ENCODE data around the gene UQCRC1. TPM values are rescaled to one million over a fixed set of nuclear protein-coding genes. Genes with fewer than 3 reads are reported as not detected.

UQCRC1 gene
- total and polyA plus RNA-seq, 7 donors, result 199 to 828 (median 241) TPM

DNA sequence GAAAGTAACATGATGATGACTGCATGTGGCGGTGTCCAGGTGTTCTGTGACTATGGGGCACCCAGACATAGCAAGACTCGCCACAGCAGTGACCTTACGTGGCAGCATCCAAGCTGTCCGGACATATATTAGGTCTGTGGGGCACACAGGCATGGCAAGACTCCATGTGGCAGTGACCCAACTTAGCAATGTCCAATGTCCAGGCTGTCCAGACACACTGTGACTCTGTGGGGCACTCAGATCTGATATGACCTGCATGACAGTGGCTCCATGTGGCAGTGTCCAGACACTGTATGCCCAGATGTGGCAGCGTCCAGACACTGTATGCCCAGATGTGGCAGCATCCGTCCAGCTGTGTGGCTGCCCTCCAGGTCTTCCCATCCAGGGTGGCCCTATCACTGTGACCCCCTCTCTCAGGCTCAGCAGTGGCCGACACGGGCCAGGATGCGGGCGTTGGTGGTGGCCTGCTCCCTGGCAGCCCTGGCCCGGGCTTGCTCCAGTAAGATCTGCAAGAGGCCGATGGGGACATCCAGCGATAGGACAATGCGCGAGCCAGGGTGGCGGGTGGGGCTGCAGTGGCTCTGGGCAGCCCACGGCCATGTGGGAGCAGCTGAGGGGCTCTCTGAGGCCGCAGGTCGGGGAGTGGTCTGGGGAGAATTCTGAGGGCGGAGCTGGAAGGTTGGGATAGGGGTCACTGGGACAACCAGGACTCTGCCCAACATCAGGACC is 46.9 kb downstream of the UQCRC1 start:
- no peak for DNase-seq
- Histone ChIP-seq H3K36me3 (no peaks in the 10 kb centered on the region), H3K4me3 (no peak overlapping the region), H3K4me1 (peaks cover 0 to 38% (median 30%) of the 10 kb centered on the region in 4 donors), H3K9me3 (no peaks in the 10 kb centered on the region), H3K27ac (no peak overlapping the region), H3K27me3 (no peaks in the 10 kb centered on the region)
- WGBS, 2 donors, result 83 to 91% methylated on average over 20 of the region's 20 CpGs
- TF ChIP-seq EP300 (IDR thresholded peaks at IDR 0.05), result no peak
- TF ChIP-seq, protein P1, sequence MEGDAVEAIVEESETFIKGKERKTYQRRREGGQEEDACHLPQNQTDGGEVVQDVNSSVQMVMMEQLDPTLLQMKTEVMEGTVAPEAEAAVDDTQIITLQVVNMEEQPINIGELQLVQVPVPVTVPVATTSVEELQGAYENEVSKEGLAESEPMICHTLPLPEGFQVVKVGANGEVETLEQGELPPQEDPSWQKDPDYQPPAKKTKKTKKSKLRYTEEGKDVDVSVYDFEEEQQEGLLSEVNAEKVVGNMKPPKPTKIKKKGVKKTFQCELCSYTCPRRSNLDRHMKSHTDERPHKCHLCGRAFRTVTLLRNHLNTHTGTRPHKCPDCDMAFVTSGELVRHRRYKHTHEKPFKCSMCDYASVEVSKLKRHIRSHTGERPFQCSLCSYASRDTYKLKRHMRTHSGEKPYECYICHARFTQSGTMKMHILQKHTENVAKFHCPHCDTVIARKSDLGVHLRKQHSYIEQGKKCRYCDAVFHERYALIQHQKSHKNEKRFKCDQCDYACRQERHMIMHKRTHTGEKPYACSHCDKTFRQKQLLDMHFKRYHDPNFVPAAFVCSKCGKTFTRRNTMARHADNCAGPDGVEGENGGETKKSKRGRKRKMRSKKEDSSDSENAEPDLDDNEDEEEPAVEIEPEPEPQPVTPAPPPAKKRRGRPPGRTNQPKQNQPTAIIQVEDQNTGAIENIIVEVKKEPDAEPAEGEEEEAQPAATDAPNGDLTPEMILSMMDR (IDR thresholded peaks at IDR 0.05), result no peak
- TF ChIP-seq POLR2AphosphoS5 (IDR thresholded peaks at IDR 0.05), result no peak
- no peak for TF ChIP-seq POLR2A (IDR thresholded peaks at IDR 0.05)
- intact Hi-C loops (cut with DNase I), result no loop called here

DNA sequence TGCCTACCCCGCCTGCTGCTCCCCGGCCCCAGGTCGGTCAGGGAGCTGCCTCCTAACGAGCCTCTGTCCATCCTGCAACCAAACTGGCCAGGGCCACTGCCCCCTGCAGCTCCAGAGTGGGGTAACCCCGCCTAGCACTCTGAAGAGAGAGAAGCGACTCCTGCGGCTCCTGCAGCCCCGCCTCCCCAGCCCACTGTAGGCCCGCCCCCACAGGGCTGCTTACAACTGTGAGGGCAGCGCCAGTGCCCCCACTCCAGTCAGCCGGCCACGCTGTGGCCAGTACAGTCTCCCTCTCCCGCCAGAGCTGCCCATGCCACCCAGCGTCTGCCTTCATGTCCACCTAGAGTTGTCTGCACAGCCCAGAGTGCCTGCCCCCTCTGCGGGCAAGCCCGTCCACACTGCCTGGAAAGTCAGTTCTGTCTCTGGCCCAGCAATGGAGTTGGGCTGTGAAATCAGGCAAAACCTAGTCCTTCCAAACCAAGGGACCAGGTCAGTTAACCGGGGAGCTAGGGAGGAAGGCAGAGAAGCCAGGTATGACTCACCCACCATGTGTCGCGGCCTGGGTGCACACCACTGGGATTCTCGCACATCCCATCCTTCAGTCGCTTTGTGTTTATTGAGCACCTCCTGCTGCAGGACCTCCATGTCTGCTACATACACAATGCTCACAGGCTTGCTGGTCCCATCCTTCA is 48.3 kb downstream of the UQCRC1 start:
- WGBS, 2 donors, result 43 to 55% methylated on average over 21 of the region's 21 CpGs
- intact Hi-C loops (cut with DNase I), result loop anchor here (2.0 kb wide), 2 partner anchors 48 to 74 kb away; partner anchors contain the start of genes SLC26A6 and UQCRC1
- peak; percentile 88 for DNase-seq
- Histone ChIP-seq H3K27ac (peak overlapping the region; percentile 71 to 85 (median 74)), H3K4me3 (peak overlapping the region; percentile 11 to 49 (median 44)), H3K9me3 (no peaks in the 10 kb centered on the region), H3K4me1 (peaks cover 0 to 47% (median 40%) of the 10 kb centered on the region in 4 donors), H3K27me3 (no peaks in the 10 kb centered on the region), H3K36me3 (no peaks in the 10 kb centered on the region)
- TF ChIP-seq POLR2A (IDR thresholded peaks at IDR 0.05), result no peak
- TF ChIP-seq, protein P1 (IDR thresholded peaks at IDR 0.05), result peak in 2 of 4 experiments; percentile 21 to 27

DNA sequence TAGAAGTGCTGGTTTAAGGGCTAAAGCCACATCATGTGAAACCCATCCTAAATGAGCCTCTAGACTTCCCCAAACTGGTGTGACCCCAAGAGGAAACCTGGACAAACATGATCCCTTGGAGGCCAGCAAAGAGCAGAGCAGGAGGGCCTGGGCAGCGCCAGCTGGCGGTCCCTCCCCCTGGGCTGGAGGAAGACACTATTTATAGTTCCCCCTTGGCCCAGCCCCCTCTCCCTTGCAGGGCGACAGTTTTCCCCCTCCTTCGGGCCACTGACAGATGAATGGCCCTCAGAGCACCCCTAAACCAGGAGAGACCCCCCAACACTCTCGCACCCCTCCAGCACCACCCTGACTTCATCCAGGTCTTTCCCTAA is 48.8 kb downstream of the UQCRC1 start:
- Histone ChIP-seq H3K4me3 (peak overlapping the region; percentile 11 to 49 (median 44)), H3K9me3 (no peaks in the 10 kb centered on the region), H3K4me1 (peaks cover 0 to 52% (median 42%) of the 10 kb centered on the region in 4 donors), H3K27me3 (no peaks in the 10 kb centered on the region), H3K27ac (peak overlapping the region; percentile 71 to 85 (median 74)), H3K36me3 (no peaks in the 10 kb centered on the region)
- TF ChIP-seq EP300 (IDR thresholded peaks at IDR 0.05) (no peak), POLR2AphosphoS5 (IDR thresholded peaks at IDR 0.05) (no peak), POLR2A (IDR thresholded peaks at IDR 0.05) (no peak)
- TF ChIP-seq, protein P1 (IDR thresholded peaks at IDR 0.05), result no peak
- intact Hi-C loops (cut with DNase I), result loop anchor here (2.0 kb wide), 2 partner anchors 48 to 74 kb away; partner anchors contain the start of genes SLC26A6 and UQCRC1
- DNase-seq, result peak; percentile 76
- WGBS, 2 donors, result 25 to 51% methylated on average over 5 of the region's 5 CpGs

DNA sequence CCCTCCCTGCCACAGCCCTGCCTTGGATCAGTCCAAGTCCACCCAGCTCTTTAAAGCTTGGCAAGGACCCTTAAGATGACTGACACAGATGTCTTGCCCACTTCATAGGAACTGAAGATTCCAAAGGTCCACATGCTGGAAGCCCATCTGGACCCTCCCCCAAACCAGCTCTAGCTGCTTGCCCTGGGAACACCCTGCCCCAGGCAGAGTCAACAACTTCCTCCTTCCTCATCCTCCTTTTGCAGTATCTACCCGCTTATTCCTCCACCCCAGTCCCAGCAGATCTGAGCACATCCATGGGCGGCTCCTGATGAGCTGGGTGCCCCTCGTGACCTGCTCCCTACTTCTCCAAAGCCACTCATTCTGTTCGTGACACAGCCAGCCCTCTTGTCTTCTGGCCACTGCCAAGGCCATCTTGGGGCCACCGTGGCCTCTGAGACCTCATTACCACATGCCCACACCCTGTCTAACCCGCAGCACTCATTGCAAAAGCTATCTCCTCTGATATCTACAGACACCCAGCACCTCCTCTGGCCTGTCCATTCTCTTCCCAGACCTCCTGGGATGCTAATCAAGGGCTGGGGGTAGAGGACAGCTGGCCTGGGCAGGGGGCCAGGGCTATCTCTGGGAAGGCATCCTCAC is 50.8 kb downstream of the UQCRC1 start:
- Histone ChIP-seq H3K27ac (peak overlapping the region; percentile 66 to 83 (median 74)), H3K4me1 (peaks cover 0 to 52% (median 42%) of the 10 kb centered on the region in 4 donors), H3K9me3 (no peaks in the 10 kb centered on the region), H3K4me3 (no peak overlapping the region), H3K27me3 (no peaks in the 10 kb centered on the region), H3K36me3 (no peaks in the 10 kb centered on the region)
- peak; percentile 80 for DNase-seq
- intact Hi-C loops (cut with DNase I), result loop anchor here (5.0 kb wide), 2 partner anchors 111 to 156 kb away; partner anchors contain the start of gene ATRIP
- 51 to 66% methylated on average over 6 of the region's 6 CpGs for WGBS, 2 donors
- TF ChIP-seq, protein P1 (IDR thresholded peaks at IDR 0.05), result no peak
- no peak for TF ChIP-seq POLR2A (IDR thresholded peaks at IDR 0.05)
- no peak for TF ChIP-seq POLR2AphosphoS5 (IDR thresholded peaks at IDR 0.05)
- TF ChIP-seq EP300 (IDR thresholded peaks at IDR 0.05), result no peak

All from sigmoid colon (tissue), 7 donors.